Medulla oblongata (tissue), 1 donor: ENCODE data around the gene PHF3.

Experiments used
- DNase-seq: peaks from one replicate; pipeline ENCODE4 v3.0.0-alpha.2; 2015; ENCODE audit errors: extremely low spot score

The PHF3 gene

GRCh38 chr6:63635588-63636517, at the start of gene PHF3:
Gene PHF3 (plus strand): TSS chr6:63635802. CDS start chr6:63646552, 10,750 bp downstream.
- peak; percentile 94 for DNase-seq

- DNase-seq = no peak
Observed at GRCh38 chr6:63589952-63590411, 45.6 kb upstream of the PHF3 start.

- DNase-seq = no peak
Observed at GRCh38 chr6:63592886-63593285, 42.7 kb upstream of the PHF3 start.

GRCh38 chr6:63597141-63598048, 38.2 kb upstream of the PHF3 start:
- DNase-seq = no peak

GRCh38 chr6:63598049-63599036, 37.3 kb upstream of the PHF3 start:
- peak; percentile 91 for DNase-seq

- DNase-seq = no peak
Observed at GRCh38 chr6:63599243-63599642, 36.4 kb upstream of the PHF3 start.

GRCh38 chr6:63600136-63600535, 35.5 kb upstream of the PHF3 start:
- DNase-seq = no peak

GRCh38 chr6:63609231-63609630, 26.4 kb upstream of the PHF3 start:
- DNase-seq = no peak

- no peak for DNase-seq
Observed at GRCh38 chr6:63610944-63611343, 24.7 kb upstream of the PHF3 start.

- DNase-seq = no peak
Observed at GRCh38 chr6:63611560-63611959, 24.0 kb upstream of the PHF3 start.

- DNase-seq = no peak
Observed at GRCh38 chr6:63615590-63615989, 20.0 kb upstream of the PHF3 start.

- DNase-seq = no peak
Observed at GRCh38 chr6:63624091-63624490, 11.5 kb upstream of the PHF3 start.

- DNase-seq = no peak
Observed at GRCh38 chr6:63630466-63630865, 5.1 kb upstream of the PHF3 start.

GRCh38 chr6:63634630-63635029, 972 bp upstream of the PHF3 start:
- DNase-seq = peak; percentile 31

GRCh38 chr6:63635215-63635587, 401 bp upstream of the PHF3 start:
- peak; percentile 50 for DNase-seq

GRCh38 chr6:63636518-63637021, 968 bp downstream of the PHF3 start:
- peak; percentile 82 for DNase-seq

- no peak for DNase-seq
Observed at GRCh38 chr6:63637865-63638445, 2.4 kb downstream of the PHF3 start.

GRCh38 chr6:63640062-63640461, 4.5 kb downstream of the PHF3 start:
- no peak for DNase-seq

- no peak for DNase-seq
Observed at GRCh38 chr6:63643862-63644261, 8.3 kb downstream of the PHF3 start.

- no peak for DNase-seq
Observed at GRCh38 chr6:63644668-63645326, 9.2 kb downstream of the PHF3 start.
